ENCODE data around the gene TMEM179B.

Gene TMEM179B

DNA sequence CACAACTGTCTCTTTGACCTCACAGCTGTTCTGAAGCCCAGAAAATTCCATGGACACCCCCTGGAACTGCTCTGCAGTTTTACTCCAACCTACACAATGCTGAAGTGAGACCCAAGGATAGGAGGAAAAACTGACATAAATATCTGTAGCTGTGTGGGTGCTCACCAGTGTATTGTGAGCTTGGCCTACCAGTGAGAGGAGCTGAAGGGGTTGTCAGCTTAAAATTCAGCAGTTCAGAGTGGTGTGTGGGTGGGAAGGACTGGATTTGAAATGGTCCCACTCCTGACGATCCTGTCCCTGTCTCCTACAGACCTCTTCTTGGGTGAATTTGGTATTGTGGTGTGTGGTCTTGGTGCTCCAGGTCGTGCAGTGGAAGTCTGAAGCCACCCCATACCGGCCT, 2.4 kb downstream of the TMEM179B start:
- Histone ChIP-seq H3K27me3 (ENCODE audit: control insufficient read depth, insufficient read depth, low read length) (no peaks in the 10 kb centered on the region), H3K9me3 (ENCODE audit: control insufficient read depth, insufficient read depth, low read length) (no peaks in the 10 kb centered on the region), H3K27ac (ENCODE audit: low read length) (no peak overlapping the region), H3K4me3 (ENCODE audit: low read length) (no peak overlapping the region), H3K36me3 (ENCODE audit: control insufficient read depth, insufficient read depth, low read length) (peaks cover 11% of the 10 kb centered on the region; the same call in 1 of the 2 replicates), H3K4me1 (ENCODE audit: control insufficient read depth, insufficient read depth, low read length) (peaks cover 1% of the 10 kb centered on the region; the same call in 1 of the 2 replicates)
- no CpG with 5 or more reads among the region's 3 CpGs for WGBS (ENCODE audit: insufficient coverage, insufficient read length)
- no peak for DNase-seq (ENCODE audit: low read depth, low spot score)

GRCh38 chr11:62791501-62792201, 4.4 kb downstream of the TMEM179B start, which contains the start of gene TMEM223:
TSS of gene TMEM223 (minus strand) at chr11:62792006. CDS start at chr11:62791994, 12 bp downstream.
- Histone ChIP-seq H3K4me3 (ENCODE audit: low read length) (peak within 1 kb of the TSS; percentile 95), H3K9me3 (ENCODE audit: control insufficient read depth, insufficient read depth, low read length) (no peaks in the 10 kb centered on the region), H3K36me3 (ENCODE audit: control insufficient read depth, insufficient read depth, low read length) (peaks cover 15% of the 10 kb centered on the region; the same call in 1 of the 2 replicates), H3K27me3 (ENCODE audit: control insufficient read depth, insufficient read depth, low read length) (no peaks in the 10 kb centered on the region), H3K27ac (ENCODE audit: low read length) (no peak within 1 kb of the TSS), H3K4me1 (ENCODE audit: control insufficient read depth, insufficient read depth, low read length) (peaks cover 1% of the 10 kb centered on the region; the same call in 1 of the 2 replicates)
- no peak for DNase-seq (ENCODE audit: low read depth, low spot score)
- WGBS (ENCODE audit: insufficient coverage, insufficient read length), result no CpG with 5 or more reads among the region's 58 CpGs

DNA sequence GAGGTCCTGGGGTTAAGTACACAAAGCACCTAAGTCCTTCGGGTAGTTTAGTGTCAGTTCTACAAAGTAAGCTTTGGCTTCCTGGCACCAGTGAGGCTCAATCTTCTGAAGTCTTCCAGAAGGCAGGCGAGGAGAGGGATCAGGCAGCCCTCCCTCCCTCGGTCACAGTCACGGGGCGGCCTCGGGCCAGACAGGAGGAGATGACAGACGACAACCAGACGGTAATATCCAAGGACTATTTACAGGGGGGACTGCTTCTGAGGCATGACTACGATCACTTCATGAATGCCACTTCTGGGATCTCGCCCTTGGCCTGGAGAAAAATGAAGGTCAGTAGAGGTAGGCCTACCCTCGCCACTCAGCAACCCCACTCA, 5.0 kb downstream of the TMEM179B start:
- no CpG with 5 or more reads among the region's 11 CpGs for WGBS (ENCODE audit: insufficient coverage, insufficient read length)
- Histone ChIP-seq H3K36me3 (ENCODE audit: control insufficient read depth, insufficient read depth, low read length) (peaks cover 17% of the 10 kb centered on the region; the same call in 1 of the 2 replicates), H3K27ac (ENCODE audit: low read length) (no peak overlapping the region), H3K9me3 (ENCODE audit: control insufficient read depth, insufficient read depth, low read length) (no peaks in the 10 kb centered on the region), H3K4me3 (ENCODE audit: low read length) (no peak overlapping the region; the same call in 1 of the 2 replicates), H3K27me3 (ENCODE audit: control insufficient read depth, insufficient read depth, low read length) (no peaks in the 10 kb centered on the region), H3K4me1 (ENCODE audit: control insufficient read depth, insufficient read depth, low read length) (peaks cover 1% of the 10 kb centered on the region; the same call in 1 of the 2 replicates)
- DNase-seq (ENCODE audit: low read depth, low spot score), result no peak

DNA sequence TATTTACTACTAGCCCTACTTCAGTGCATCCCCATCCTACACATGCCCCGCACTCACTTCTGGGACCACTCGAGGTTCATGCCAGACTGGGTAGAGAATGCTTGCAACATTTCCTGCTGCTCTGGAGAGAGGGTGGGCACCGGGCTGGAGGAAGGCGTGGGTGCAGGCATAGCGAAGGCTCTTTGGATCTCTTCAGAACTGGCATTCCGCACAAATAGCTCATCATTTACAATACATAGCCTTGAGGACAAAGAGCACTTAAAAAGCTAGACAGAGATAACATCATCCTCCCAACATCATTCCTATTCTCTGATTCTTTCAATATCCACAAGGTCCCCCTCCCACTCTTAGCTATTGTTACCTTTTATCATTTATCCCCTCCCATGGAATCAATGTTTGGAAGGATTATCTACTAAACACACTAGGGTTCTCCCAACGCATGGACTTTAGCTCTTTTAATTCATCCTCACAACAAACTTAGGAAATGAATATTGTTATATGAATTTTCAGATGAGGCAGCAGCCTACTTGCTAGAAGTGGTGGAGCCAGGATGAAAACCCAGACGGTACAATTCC, 7.1 kb downstream of the TMEM179B start:
- Histone ChIP-seq H3K27me3 (ENCODE audit: control insufficient read depth, insufficient read depth, low read length) (no peaks in the 10 kb centered on the region), H3K4me1 (ENCODE audit: control insufficient read depth, insufficient read depth, low read length) (peaks cover 1% of the 10 kb centered on the region; the same call in 1 of the 2 replicates), H3K4me3 (ENCODE audit: low read length) (no peak overlapping the region), H3K27ac (ENCODE audit: low read length) (no peak overlapping the region), H3K36me3 (ENCODE audit: control insufficient read depth, insufficient read depth, low read length) (peaks cover 20% of the 10 kb centered on the region; the same call in 1 of the 2 replicates), H3K9me3 (ENCODE audit: control insufficient read depth, insufficient read depth, low read length) (no peaks in the 10 kb centered on the region)
- no CpG with 5 or more reads among the region's 8 CpGs for WGBS (ENCODE audit: insufficient coverage, insufficient read length)
- no peak for DNase-seq (ENCODE audit: low read depth, low spot score)

DNA sequence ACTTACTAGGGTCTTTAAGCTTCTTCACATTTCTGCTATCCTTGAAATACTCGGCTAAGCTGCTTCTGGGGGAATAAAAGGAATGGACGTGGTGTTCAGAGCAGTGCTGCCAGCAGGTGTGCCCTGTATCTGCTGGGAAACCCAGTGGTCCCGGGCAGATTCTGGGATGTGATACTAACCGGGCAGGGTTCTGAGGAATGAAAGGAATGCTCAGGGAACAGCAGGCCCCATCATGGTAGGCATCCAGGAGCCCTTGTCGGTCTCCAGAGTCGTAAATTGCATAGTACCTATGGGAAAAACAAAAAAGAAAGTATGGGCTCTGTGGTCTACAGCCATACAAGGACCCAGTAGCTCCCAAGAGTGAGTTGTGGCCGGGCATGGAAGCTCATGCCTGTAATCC, 9.1 kb downstream of the TMEM179B start:
- Histone ChIP-seq H3K27ac (ENCODE audit: low read length) (no peak overlapping the region), H3K36me3 (ENCODE audit: control insufficient read depth, insufficient read depth, low read length) (peaks cover 32% of the 10 kb centered on the region), H3K27me3 (ENCODE audit: control insufficient read depth, insufficient read depth, low read length) (no peaks in the 10 kb centered on the region), H3K9me3 (ENCODE audit: control insufficient read depth, insufficient read depth, low read length) (no peaks in the 10 kb centered on the region), H3K4me1 (ENCODE audit: control insufficient read depth, insufficient read depth, low read length) (peaks cover 1% of the 10 kb centered on the region; the same call in 1 of the 2 replicates), H3K4me3 (ENCODE audit: low read length) (no peak overlapping the region)
- WGBS (ENCODE audit: insufficient coverage, insufficient read length), result no CpG with 5 or more reads among the region's 7 CpGs
- DNase-seq (ENCODE audit: low read depth, low spot score), result no peak

GRCh38 chr11:62799486-62799885, 12.3 kb downstream of the TMEM179B start:
- H3K27me3 ChIP-seq (ENCODE audit: control insufficient read depth, insufficient read depth, low read length), result no peaks in the 10 kb centered on the region
- no peaks in the 10 kb centered on the region for H3K4me1 ChIP-seq (ENCODE audit: control insufficient read depth, insufficient read depth, low read length)
- no CpG with 5 or more reads among the region's 10 CpGs for WGBS (ENCODE audit: insufficient coverage, insufficient read length)
- H3K27ac ChIP-seq (ENCODE audit: low read length), result no peak overlapping the region
- H3K4me3 ChIP-seq (ENCODE audit: low read length), result no peak overlapping the region
- H3K9me3 ChIP-seq (ENCODE audit: control insufficient read depth, insufficient read depth, low read length), result no peaks in the 10 kb centered on the region
- no peak for DNase-seq (ENCODE audit: low read depth, low spot score)
- peaks cover 32% of the 10 kb centered on the region for H3K36me3 ChIP-seq (ENCODE audit: control insufficient read depth, insufficient read depth, low read length)

GRCh38 chr11:62801071-62801470, 13.9 kb downstream of the TMEM179B start:
- no peak for DNase-seq (ENCODE audit: low read depth, low spot score)
- no CpG with 5 or more reads among the region's 4 CpGs for WGBS (ENCODE audit: insufficient coverage, insufficient read length)
- H3K4me3 ChIP-seq (ENCODE audit: low read length), result no peak overlapping the region
- H3K9me3 ChIP-seq (ENCODE audit: control insufficient read depth, insufficient read depth, low read length), result no peaks in the 10 kb centered on the region
- H3K4me1 ChIP-seq (ENCODE audit: control insufficient read depth, insufficient read depth, low read length), result no peaks in the 10 kb centered on the region
- no peak overlapping the region for H3K27ac ChIP-seq (ENCODE audit: low read length)
- H3K36me3 ChIP-seq (ENCODE audit: control insufficient read depth, insufficient read depth, low read length), result peaks cover 30% of the 10 kb centered on the region
- H3K27me3 ChIP-seq (ENCODE audit: control insufficient read depth, insufficient read depth, low read length), result no peaks in the 10 kb centered on the region

GRCh38 chr11:62804310-62805075, 17.3 kb downstream of the TMEM179B start:
- H3K27ac ChIP-seq (ENCODE audit: low read length), result no peak overlapping the region
- H3K4me1 ChIP-seq (ENCODE audit: control insufficient read depth, insufficient read depth, low read length), result no peaks in the 10 kb centered on the region
- H3K9me3 ChIP-seq (ENCODE audit: control insufficient read depth, insufficient read depth, low read length), result no peaks in the 10 kb centered on the region
- peak overlapping the region; percentile 70; the same call in 1 of the 2 replicates for H3K4me3 ChIP-seq (ENCODE audit: low read length)
- peaks cover 20% of the 10 kb centered on the region for H3K36me3 ChIP-seq (ENCODE audit: control insufficient read depth, insufficient read depth, low read length)
- no peaks in the 10 kb centered on the region for H3K27me3 ChIP-seq (ENCODE audit: control insufficient read depth, insufficient read depth, low read length)
- no CpG with 5 or more reads among the region's 14 CpGs for WGBS (ENCODE audit: insufficient coverage, insufficient read length)
- DNase-seq (ENCODE audit: low read depth, low spot score), result no peak

DNA sequence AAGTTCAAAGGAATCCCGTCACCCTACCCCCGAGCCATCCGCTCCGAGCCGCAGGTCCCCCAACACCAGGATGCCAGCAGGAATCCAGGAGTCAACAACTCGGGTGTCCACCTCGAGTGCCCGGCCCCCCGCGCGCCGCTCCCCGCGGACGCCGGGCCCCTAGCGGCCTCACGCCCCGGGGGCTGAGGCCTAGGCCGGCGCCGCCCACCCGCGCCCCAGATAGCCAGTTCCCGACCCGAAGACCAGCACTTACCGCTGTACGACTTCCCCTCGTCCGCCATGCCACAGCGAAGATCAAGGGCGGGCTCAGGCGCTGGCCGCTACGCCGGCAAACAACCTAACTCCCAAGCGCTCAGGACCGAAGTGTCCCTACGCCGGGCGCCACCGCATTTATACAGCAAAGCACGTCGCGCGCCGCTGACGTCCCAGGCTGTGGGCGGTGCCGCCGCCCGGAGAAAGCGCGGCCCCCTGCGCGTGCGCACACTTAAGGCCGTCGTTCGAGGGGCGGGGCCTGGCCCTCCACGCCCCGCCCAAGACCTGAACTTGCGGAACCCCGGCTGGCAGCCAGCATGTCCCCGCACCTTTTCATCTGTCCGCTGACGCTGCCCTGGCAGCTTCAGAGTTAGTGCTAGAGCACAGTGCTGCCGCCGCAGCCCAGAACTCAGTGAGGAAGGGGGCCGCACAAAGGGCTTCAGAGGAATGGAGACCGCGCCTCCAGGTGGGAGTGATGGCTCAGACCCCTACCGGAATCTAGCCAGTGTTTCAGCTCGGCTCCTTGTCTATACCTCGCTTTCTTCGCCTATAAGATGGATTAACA, 18.1 kb downstream of the TMEM179B start, which contains the start of gene NXF1:
Gene NXF1, minus strand, starts transcription at position 365 of the 817 bp plus-strand sequence. Its CDS starts 84 bp downstream, at position 281.
- H3K27me3 ChIP-seq (ENCODE audit: control insufficient read depth, insufficient read depth, low read length), result no peaks in the 10 kb centered on the region
- H3K9me3 ChIP-seq (ENCODE audit: control insufficient read depth, insufficient read depth, low read length), result no peaks in the 10 kb centered on the region
- WGBS (ENCODE audit: insufficient coverage, insufficient read length), result no CpG with 5 or more reads among the region's 77 CpGs
- no peak within 1 kb of the TSS for H3K27ac ChIP-seq (ENCODE audit: low read length)
- peaks cover 14% of the 10 kb centered on the region for H3K36me3 ChIP-seq (ENCODE audit: control insufficient read depth, insufficient read depth, low read length)
- H3K4me1 ChIP-seq (ENCODE audit: control insufficient read depth, insufficient read depth, low read length), result no peaks in the 10 kb centered on the region
- peak; percentile 79 for DNase-seq (ENCODE audit: low read depth, low spot score)
- H3K4me3 ChIP-seq (ENCODE audit: low read length), result peak within 1 kb of the TSS; percentile 70; the same call in 1 of the 2 replicates

All from iPS DF 6.9 (cell line).